ENCODE measurements around the gene CDC42BPG.

DNA sequence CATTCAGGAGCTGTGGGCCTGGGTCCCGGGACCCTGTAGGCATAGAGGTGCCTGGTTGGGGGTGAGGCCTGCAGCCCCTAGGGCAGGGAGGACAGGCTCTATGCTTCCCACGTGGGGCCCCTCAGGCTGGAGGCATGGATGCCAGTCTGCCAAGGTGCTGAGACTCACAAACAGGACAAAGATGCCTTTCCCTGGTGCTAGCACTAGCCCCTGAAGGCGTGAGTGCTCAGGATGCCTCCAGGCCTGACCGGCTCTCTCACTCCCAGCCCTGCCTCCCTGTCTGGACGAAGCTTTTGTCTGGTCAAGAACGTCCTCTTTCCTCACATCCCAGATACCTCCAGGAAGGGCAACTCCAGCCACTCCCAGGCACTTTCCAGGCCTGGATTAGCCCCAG lies 2.1 kb downstream of the CDC42BPG start:
- no peak for TF ChIP-seq GATA2 (IDR thresholded peaks at IDR 0.05; ENCODE audit: low read depth, low read length)
- no peak for TF ChIP-seq GATA3 (IDR thresholded peaks at IDR 0.05; ENCODE audit: low read depth, low read length)

All from SH-SY5Y (cell line).